Measurements from ENCODE around the gene NFIC.
A peak's percentile ranks its signal among the peaks of the same experiment; 100 is the strongest.

Gene NFIC

DNA sequence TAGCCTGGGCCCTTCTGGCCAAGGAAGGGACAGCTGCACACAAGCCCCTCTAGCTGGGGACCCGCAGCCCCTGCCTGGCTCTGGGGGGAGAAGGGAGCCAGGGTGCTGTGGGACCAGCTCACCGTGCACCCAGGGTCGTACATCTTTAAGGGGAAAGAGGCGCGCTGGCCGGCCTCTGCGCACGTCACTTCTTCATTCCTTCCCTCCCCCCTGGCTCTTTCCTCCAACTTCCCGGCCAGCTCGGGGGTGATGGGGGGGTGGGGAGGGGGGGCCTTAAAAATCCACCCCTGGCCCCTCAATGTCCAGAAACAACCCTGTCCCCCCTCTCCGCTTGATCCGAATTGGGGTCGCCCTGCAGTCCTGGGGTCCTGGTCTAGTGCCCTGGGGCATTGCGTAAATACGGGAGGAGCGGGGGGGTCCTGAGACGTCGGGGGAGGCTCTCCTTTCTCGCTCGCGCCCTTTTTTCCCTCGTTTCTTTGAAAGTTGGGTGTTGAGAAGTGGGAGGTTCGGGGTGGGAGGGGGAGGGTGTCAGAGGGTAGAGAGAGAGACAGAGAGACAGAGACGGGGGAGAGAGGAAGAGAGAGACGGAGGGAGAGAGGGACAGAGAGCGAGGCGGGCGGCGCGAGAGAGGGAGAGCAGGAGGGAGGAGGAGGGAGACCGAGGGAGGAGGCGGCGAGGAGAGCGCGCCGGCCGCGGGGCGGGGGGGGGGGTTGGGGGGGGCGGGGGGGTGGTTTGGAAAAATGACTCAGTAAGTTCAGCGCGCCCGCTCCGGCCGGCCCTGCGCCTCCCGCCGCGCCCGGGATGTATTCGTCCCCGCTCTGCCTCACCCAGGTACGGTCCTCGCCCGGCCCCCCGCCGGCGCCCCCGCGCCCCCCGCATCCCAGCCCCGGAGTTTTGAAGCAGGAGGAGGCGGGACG, at the start of gene NFIC:
TSS of gene NFIC (plus strand) at position 748 of the 917 bp plus-strand sequence. CDS start at position 802, 54 bp downstream.
- peaks cover 91% of the 10 kb centered on the region for H3K27me3 ChIP-seq (ENCODE audit: insufficient read depth, low read length)
- H3K9me3 ChIP-seq (ENCODE audit: low read length) = no peaks in the 10 kb centered on the region
- no peak within 1 kb of the TSS for H2AFZ ChIP-seq (ENCODE audit: low read depth, low read length)
- H3K36me3 ChIP-seq (ENCODE audit: insufficient read depth, low read length) = no peaks in the 10 kb centered on the region
- peaks cover 16% of the 10 kb centered on the region for H3K4me1 ChIP-seq (ENCODE audit: insufficient read depth, low read length)
- peak within 1 kb of the TSS; percentile 25 for H3K4me3 ChIP-seq (ENCODE audit: low read length)

GRCh38 chr19:3316659-3317207, 49.6 kb upstream of the NFIC start:
- H3K4me3 ChIP-seq (ENCODE audit: low read length) = no peak overlapping the region
- H2AFZ ChIP-seq (ENCODE audit: low read depth, low read length) = no peak overlapping the region
- no peaks in the 10 kb centered on the region for H3K36me3 ChIP-seq (ENCODE audit: insufficient read depth, low read length)
- no peaks in the 10 kb centered on the region for H3K4me1 ChIP-seq (ENCODE audit: insufficient read depth, low read length)
- H3K27me3 ChIP-seq (ENCODE audit: insufficient read depth, low read length) = peaks cover 17% of the 10 kb centered on the region
- H3K9me3 ChIP-seq (ENCODE audit: low read length) = no peaks in the 10 kb centered on the region

- Histone ChIP-seq H3K36me3 (ENCODE audit: insufficient read depth, low read length) (no peaks in the 10 kb centered on the region), H3K4me3 (ENCODE audit: low read length) (no peak overlapping the region), H3K27me3 (ENCODE audit: insufficient read depth, low read length) (peaks cover 4% of the 10 kb centered on the region), H2AFZ (ENCODE audit: low read depth, low read length) (no peak overlapping the region), H3K4me1 (ENCODE audit: insufficient read depth, low read length) (no peaks in the 10 kb centered on the region), H3K9me3 (ENCODE audit: low read length) (no peaks in the 10 kb centered on the region)
Measured at GRCh38 chr19:3319643-3320353, 46.6 kb upstream of the NFIC start.

- no peaks in the 10 kb centered on the region for H3K9me3 ChIP-seq (ENCODE audit: low read length)
- H3K36me3 ChIP-seq (ENCODE audit: insufficient read depth, low read length) = no peaks in the 10 kb centered on the region
- no peaks in the 10 kb centered on the region for H3K27me3 ChIP-seq (ENCODE audit: insufficient read depth, low read length)
- H3K4me3 ChIP-seq (ENCODE audit: low read length) = no peak overlapping the region
- no peak overlapping the region for H2AFZ ChIP-seq (ENCODE audit: low read depth, low read length)
- H3K4me1 ChIP-seq (ENCODE audit: insufficient read depth, low read length) = no peaks in the 10 kb centered on the region
Measured at GRCh38 chr19:3320354-3320670, 46.1 kb upstream of the NFIC start.

GRCh38 chr19:3320853-3321252, 45.5 kb upstream of the NFIC start:
- no peaks in the 10 kb centered on the region for H3K4me1 ChIP-seq (ENCODE audit: insufficient read depth, low read length)
- no peak overlapping the region for H3K4me3 ChIP-seq (ENCODE audit: low read length)
- H2AFZ ChIP-seq (ENCODE audit: low read depth, low read length) = no peak overlapping the region
- no peaks in the 10 kb centered on the region for H3K9me3 ChIP-seq (ENCODE audit: low read length)
- H3K36me3 ChIP-seq (ENCODE audit: insufficient read depth, low read length) = no peaks in the 10 kb centered on the region
- H3K27me3 ChIP-seq (ENCODE audit: insufficient read depth, low read length) = no peaks in the 10 kb centered on the region

DNA sequence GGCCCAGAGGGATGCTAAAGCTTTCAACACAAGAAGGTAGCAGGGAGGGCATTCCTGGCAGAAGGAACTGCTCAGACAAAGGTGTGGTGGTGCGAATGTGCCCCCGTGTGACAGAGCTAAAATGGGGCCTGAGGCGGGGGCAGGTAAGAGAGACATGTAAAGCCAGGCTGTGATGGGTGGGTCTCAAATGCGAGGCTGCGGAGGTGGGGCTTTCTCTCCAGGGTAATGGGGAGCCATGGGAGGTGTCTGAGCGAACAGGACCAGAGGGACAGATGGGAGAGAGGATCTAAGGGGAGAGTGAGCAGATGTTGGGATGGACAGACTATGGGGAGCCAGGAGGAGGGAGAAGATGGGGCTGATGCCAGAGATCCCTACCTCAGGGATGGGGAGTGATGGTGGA, 44.7 kb upstream of the NFIC start:
- Histone ChIP-seq H3K9me3 (ENCODE audit: low read length) (no peaks in the 10 kb centered on the region), H2AFZ (ENCODE audit: low read depth, low read length) (no peak overlapping the region)

DNA sequence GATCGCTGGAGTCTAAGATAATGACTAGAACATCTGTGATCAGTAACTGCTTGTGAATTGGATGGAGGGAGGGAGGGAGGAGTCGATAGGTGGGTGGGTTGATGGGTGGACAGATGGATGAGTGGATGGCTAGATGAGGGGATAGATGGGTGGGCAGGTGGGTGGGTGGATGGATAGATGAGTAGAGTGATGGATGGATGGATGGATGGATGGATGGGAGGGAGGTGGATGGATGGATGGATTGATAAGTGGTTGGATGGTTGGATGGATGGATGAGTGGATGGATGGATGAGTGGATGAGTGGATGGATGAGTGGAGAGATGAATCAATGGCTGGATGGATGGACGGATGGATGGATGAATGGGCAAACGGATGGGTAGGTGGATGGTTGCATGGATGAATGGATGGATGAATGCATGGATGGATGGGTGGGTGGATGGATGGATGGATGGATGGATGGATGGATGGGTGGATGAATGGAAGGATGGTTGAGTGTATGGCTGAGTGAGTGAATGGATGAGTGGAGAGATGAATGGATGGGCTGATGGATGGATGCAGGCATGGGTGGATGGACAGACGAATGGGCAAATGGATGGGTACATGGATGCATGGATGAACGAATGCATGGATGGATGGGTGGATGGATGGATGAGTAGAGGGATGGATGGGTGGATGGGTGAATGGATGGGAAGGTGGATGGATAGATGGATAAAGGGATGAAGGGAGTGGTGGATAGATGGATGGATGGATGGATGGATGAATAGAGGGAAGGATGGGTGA, 44.0 kb upstream of the NFIC start:
- Histone ChIP-seq H3K27me3 (ENCODE audit: insufficient read depth, low read length) (no peaks in the 10 kb centered on the region), H3K36me3 (ENCODE audit: insufficient read depth, low read length) (no peaks in the 10 kb centered on the region), H3K4me1 (ENCODE audit: insufficient read depth, low read length) (no peaks in the 10 kb centered on the region), H2AFZ (ENCODE audit: low read depth, low read length) (no peak overlapping the region), H3K4me3 (ENCODE audit: low read length) (no peak overlapping the region), H3K9me3 (ENCODE audit: low read length) (no peaks in the 10 kb centered on the region)

More for the DNA sequence above, 44.7 kb upstream of the NFIC start:
- H3K4me1 ChIP-seq (ENCODE audit: insufficient read depth, low read length) = no peaks in the 10 kb centered on the region
- H3K27me3 ChIP-seq (ENCODE audit: insufficient read depth, low read length) = no peaks in the 10 kb centered on the region
- no peaks in the 10 kb centered on the region for H3K36me3 ChIP-seq (ENCODE audit: insufficient read depth, low read length)
- H3K4me3 ChIP-seq (ENCODE audit: low read length) = no peak overlapping the region

DNA sequence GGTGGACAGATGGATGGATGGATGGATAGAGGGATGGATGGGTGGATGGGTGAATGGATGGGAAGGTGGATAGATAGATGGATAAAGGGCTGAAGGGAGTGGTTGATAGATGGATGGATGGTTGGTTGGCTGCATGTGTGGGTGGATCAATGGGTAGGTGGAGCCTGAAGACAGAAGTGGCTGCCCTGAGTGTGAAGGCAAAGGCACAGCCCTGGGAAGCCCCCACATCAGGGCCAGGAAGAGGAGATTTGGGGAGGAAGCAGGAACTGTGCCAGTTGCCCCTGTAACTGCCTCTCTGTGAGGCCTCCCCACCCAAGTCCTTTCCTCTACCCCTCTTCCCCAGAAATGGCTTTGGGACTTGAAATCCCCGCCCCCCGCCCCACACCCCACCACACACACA, 43.4 kb upstream of the NFIC start:
- Histone ChIP-seq H3K36me3 (ENCODE audit: insufficient read depth, low read length) (no peaks in the 10 kb centered on the region), H3K9me3 (ENCODE audit: low read length) (no peaks in the 10 kb centered on the region), H3K27me3 (ENCODE audit: insufficient read depth, low read length) (no peaks in the 10 kb centered on the region), H3K4me1 (ENCODE audit: insufficient read depth, low read length) (no peaks in the 10 kb centered on the region), H2AFZ (ENCODE audit: low read depth, low read length) (no peak overlapping the region), H3K4me3 (ENCODE audit: low read length) (no peak overlapping the region)

- H3K4me1 ChIP-seq (ENCODE audit: insufficient read depth, low read length) = no peaks in the 10 kb centered on the region
- H3K4me3 ChIP-seq (ENCODE audit: low read length) = no peak overlapping the region
- H3K36me3 ChIP-seq (ENCODE audit: insufficient read depth, low read length) = no peaks in the 10 kb centered on the region
- H2AFZ ChIP-seq (ENCODE audit: low read depth, low read length) = no peak overlapping the region
- no peaks in the 10 kb centered on the region for H3K9me3 ChIP-seq (ENCODE audit: low read length)
- H3K27me3 ChIP-seq (ENCODE audit: insufficient read depth, low read length) = peaks cover 2% of the 10 kb centered on the region
Measured at GRCh38 chr19:3323658-3324057, 42.7 kb upstream of the NFIC start.

DNA sequence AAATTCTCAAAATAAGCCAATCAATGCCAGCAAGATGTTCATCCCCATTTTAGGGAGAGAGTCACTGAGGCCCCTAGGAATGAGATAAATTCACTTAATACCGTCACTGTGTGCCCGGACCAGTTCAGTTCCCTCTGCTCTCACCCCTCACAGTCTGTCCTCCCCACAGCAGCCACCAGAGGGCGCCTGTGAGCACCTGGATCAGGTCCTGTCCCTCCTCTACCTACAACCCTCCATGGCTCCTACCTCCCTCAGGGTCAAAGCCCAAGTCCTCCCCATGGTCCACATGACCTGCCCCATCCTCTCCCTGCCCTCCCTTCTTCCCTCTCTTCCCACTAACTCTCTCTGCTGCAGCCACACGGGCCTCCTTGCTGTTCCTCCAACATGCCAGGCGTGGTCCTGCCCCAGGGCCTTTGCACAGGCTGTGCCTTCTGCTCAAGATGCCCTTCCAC, 42.0 kb upstream of the NFIC start:
- peaks cover 4% of the 10 kb centered on the region for H3K27me3 ChIP-seq (ENCODE audit: insufficient read depth, low read length)
- H3K9me3 ChIP-seq (ENCODE audit: low read length) = no peaks in the 10 kb centered on the region
- no peak overlapping the region for H2AFZ ChIP-seq (ENCODE audit: low read depth, low read length)
- no peak overlapping the region for H3K4me3 ChIP-seq (ENCODE audit: low read length)
- H3K4me1 ChIP-seq (ENCODE audit: insufficient read depth, low read length) = no peaks in the 10 kb centered on the region
- no peaks in the 10 kb centered on the region for H3K36me3 ChIP-seq (ENCODE audit: insufficient read depth, low read length)

GRCh38 chr19:3325451-3325850, 40.9 kb upstream of the NFIC start:
- H3K4me3 ChIP-seq (ENCODE audit: low read length) = no peak overlapping the region
- H3K36me3 ChIP-seq (ENCODE audit: insufficient read depth, low read length) = no peaks in the 10 kb centered on the region
- H3K9me3 ChIP-seq (ENCODE audit: low read length) = no peaks in the 10 kb centered on the region
- no peak overlapping the region for H2AFZ ChIP-seq (ENCODE audit: low read depth, low read length)
- peaks cover 10% of the 10 kb centered on the region for H3K27me3 ChIP-seq (ENCODE audit: insufficient read depth, low read length)
- H3K4me1 ChIP-seq (ENCODE audit: insufficient read depth, low read length) = no peaks in the 10 kb centered on the region

DNA sequence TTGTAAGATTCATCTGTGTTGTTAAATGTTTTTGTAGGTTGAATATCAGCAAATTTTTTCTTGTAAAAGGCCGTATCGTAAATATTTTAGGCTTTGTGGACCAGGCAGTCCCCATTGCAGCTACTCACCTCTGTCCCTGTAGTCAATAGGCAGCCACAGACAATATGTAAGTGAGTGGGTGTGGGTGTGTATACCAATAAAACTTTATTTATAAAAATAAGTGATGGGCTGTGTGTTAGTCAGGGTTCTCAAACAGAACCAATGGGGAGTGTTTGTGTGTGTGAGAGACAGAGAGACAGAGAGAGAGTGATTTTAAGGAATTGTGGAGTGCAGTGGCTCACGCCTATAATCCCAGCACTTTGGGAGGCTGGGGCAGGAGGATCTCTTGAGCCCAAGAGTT, 37.6 kb upstream of the NFIC start:
- Histone ChIP-seq H2AFZ (ENCODE audit: low read depth, low read length) (no peak overlapping the region), H3K4me3 (ENCODE audit: low read length) (no peak overlapping the region), H3K9me3 (ENCODE audit: low read length) (no peaks in the 10 kb centered on the region), H3K4me1 (ENCODE audit: insufficient read depth, low read length) (no peaks in the 10 kb centered on the region), H3K27me3 (ENCODE audit: insufficient read depth, low read length) (peaks cover 16% of the 10 kb centered on the region), H3K36me3 (ENCODE audit: insufficient read depth, low read length) (no peaks in the 10 kb centered on the region)

GRCh38 chr19:3330047-3330446, 36.3 kb upstream of the NFIC start:
- H3K36me3 ChIP-seq (ENCODE audit: insufficient read depth, low read length) = no peaks in the 10 kb centered on the region
- H3K27me3 ChIP-seq (ENCODE audit: insufficient read depth, low read length) = peaks cover 16% of the 10 kb centered on the region
- no peaks in the 10 kb centered on the region for H3K4me1 ChIP-seq (ENCODE audit: insufficient read depth, low read length)
- H3K9me3 ChIP-seq (ENCODE audit: low read length) = no peaks in the 10 kb centered on the region
- no peak overlapping the region for H2AFZ ChIP-seq (ENCODE audit: low read depth, low read length)
- no peak overlapping the region for H3K4me3 ChIP-seq (ENCODE audit: low read length)

Measured in neuron (in vitro differentiated cells).